Duodenal mucosa (tissue), 2 donors: ENCODE measurements around the gene RNF149.
"Not testable (repeated sequence)": the region's sequence is repeated elsewhere in the genome, so short reads cannot be mapped to it uniquely, and the experiment has no call there.

Experiments
- H3K27ac ChIP-seq: one replicate; pipeline ENCODE4 v1.7.0; 2013; ENCODE audit warnings: low read depth, low read length
- H3K27me3 ChIP-seq, 2 donors: one replicate each; pipeline ENCODE4 v1.7.0; 2013; ENCODE audit warnings: low read length in 2 of 2, control low read depth in 1 of 2; ENCODE audit not compliant: insufficient read depth in 2 of 2, control insufficient read depth in 1 of 2
- H3K36me3 ChIP-seq, 2 donors: one replicate each; pipeline ENCODE4 v1.7.0; 2013; ENCODE audit warnings: low read length in 2 of 2, control low read depth in 1 of 2; ENCODE audit not compliant: insufficient read depth in 2 of 2, control insufficient read depth in 1 of 2
- H3K4me1 ChIP-seq, 2 donors: one replicate each; pipeline ENCODE4 v1.7.0; 2013; ENCODE audit warnings: low read length in 2 of 2, control low read depth in 1 of 2; ENCODE audit not compliant: insufficient read depth in 2 of 2, control insufficient read depth in 1 of 2
- H3K4me3 ChIP-seq, 2 donors: one replicate each; pipeline ENCODE4 v1.7.0; 2013; ENCODE audit warnings: low read length in 2 of 2, low read depth in 1 of 2
- H3K9ac ChIP-seq, 2 donors: one replicate each; pipeline ENCODE4 v1.7.0; 2013; ENCODE audit warnings: low read length in 2 of 2, low read depth in 1 of 2
- H3K9me3 ChIP-seq, 2 donors: one replicate each; pipeline ENCODE4 v1.7.0; 2013; ENCODE audit warnings: low read length in 2 of 2, control low read depth in 1 of 2; ENCODE audit not compliant: control insufficient read depth in 1 of 2

RNF149 gene

GRCh38 chr2:101251844-101252407 lies 56.6 kb downstream of the RNF149 start:
- H3K27me3 ChIP-seq, result no peaks in the 10 kb centered on the region
- H3K36me3 ChIP-seq, result peaks cover 0 to 4% of the 10 kb centered on the region in 2 donors
- peak overlapping the region; percentile 73 to 89 for H3K9ac ChIP-seq
- H3K4me3 ChIP-seq, result peak overlapping the region; percentile 83 to 96
- H3K27ac ChIP-seq, result peak overlapping the region; percentile 68
- peaks cover 21 to 32% of the 10 kb centered on the region in 2 donors for H3K4me1 ChIP-seq
- H3K9me3 ChIP-seq, result no peaks in the 10 kb centered on the region

- H3K36me3 ChIP-seq, H3K9me3 ChIP-seq, H3K4me3 ChIP-seq, H3K27me3 ChIP-seq, H3K9ac ChIP-seq, H3K27ac ChIP-seq: not testable (repeated sequence)
- H3K4me1 ChIP-seq, result peaks cover 18 to 30% of the 10 kb centered on the region in 2 donors
Observed at GRCh38 chr2:101251246-101251781, 57.2 kb downstream of the RNF149 start.

DNA sequence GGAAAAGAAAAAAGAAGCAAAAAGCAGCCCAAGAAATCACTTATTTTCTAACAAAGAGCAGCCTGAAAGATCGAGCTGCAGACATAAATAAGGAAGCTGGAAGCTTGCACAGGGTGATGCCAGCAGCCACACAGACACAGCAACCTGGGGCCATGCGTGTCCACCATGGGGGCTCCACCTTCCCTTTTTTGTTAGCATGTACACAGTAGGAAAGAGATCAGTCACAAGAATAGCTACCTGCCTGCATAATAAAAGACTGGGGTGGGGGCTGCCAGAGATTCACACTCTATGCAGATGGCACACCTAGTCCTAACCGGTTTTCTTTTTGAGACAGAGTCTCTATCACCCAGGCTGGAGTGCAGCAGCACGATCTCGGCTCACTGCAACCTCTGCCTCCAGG lies 58.7 kb downstream of the RNF149 start:
- Histone ChIP-seq H3K9me3 (no peaks in the 10 kb centered on the region), H3K36me3 (no peaks in the 10 kb centered on the region), H3K4me1 (peaks cover 13 to 19% of the 10 kb centered on the region in 2 donors), H3K27me3 (no peaks in the 10 kb centered on the region), H3K4me3 (no peak overlapping the region), H3K27ac (no peak overlapping the region), H3K9ac (no peak overlapping the region)

DNA sequence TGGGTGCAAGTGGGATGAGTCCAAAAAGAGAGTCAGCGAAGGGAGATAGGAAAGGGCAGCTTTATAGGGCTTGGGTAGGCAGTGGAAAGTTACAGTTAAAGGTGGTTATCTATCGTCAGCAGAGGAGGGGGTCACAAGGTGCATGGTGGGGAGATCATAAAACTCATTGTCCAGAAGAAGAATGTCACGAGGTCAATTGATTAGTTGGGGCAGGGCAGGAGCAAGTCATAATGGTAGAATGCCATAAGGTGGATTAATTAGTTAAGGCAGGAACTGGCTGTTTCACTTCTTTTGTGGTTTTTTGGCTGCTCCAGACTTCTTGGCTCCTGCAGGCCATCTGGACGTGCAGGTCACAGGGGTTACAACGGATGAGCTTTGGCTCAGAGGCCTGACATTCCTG lies 59.7 kb downstream of the RNF149 start:
- not testable (repeated sequence) for H3K4me3 ChIP-seq, H3K9ac ChIP-seq, H3K9me3 ChIP-seq, H3K36me3 ChIP-seq, H3K27ac ChIP-seq, H3K27me3 ChIP-seq, H3K4me1 ChIP-seq

GRCh38 chr2:101245468-101245867 lies 63.0 kb downstream of the RNF149 start:
- H3K36me3 ChIP-seq, H3K27ac ChIP-seq, H3K9ac ChIP-seq, H3K4me1 ChIP-seq, H3K4me3 ChIP-seq, H3K9me3 ChIP-seq, H3K27me3 ChIP-seq: not testable (repeated sequence)

GRCh38 chr2:101244899-101245298 lies 63.6 kb downstream of the RNF149 start:
- H3K9ac ChIP-seq, H3K4me3 ChIP-seq, H3K27me3 ChIP-seq, H3K36me3 ChIP-seq, H3K9me3 ChIP-seq, H3K4me1 ChIP-seq, H3K27ac ChIP-seq: not testable (repeated sequence)

GRCh38 chr2:101244373-101244772 lies 64.1 kb downstream of the RNF149 start:
- not testable (repeated sequence) for H3K4me1 ChIP-seq, H3K9me3 ChIP-seq, H3K27ac ChIP-seq, H3K9ac ChIP-seq, H3K36me3 ChIP-seq, H3K27me3 ChIP-seq, H3K4me3 ChIP-seq

GRCh38 chr2:101241158-101241557 lies 67.3 kb downstream of the RNF149 start:
- Histone ChIP-seq H3K27me3 (no peaks in the 10 kb centered on the region), H3K4me1 (peaks cover 5 to 7% of the 10 kb centered on the region in 2 donors), H3K36me3 (no peaks in the 10 kb centered on the region), H3K9me3 (no peaks in the 10 kb centered on the region), H3K4me3 (no peak overlapping the region), H3K9ac (no peak overlapping the region), H3K27ac (no peak overlapping the region)

DNA sequence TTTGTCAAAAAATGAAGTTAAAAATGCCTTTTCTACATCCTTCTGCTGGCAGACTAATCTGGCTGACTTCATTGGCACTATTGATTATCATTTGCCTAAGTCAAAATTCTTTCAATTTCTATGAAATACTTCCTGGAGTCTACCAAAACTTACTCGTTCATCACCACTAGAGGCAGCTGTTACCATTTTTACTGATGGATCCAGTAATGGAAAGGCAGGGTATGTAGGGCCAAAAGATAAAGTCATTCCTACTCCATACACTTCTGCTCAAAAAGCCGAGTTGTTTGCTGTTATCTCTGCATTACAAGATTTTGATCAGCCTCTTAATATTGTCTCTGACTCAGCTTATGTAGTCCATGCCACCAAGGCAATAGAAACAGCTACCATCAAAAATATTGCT lies 67.8 kb downstream of the RNF149 start:
- H3K4me3 ChIP-seq, H3K4me1 ChIP-seq, H3K9me3 ChIP-seq, H3K9ac ChIP-seq, H3K27ac ChIP-seq, H3K27me3 ChIP-seq, H3K36me3 ChIP-seq: not testable (repeated sequence)

GRCh38 chr2:101239760-101240118 lies 68.8 kb downstream of the RNF149 start:
- H3K9ac ChIP-seq, H3K36me3 ChIP-seq, H3K9me3 ChIP-seq, H3K27me3 ChIP-seq, H3K4me1 ChIP-seq: not testable (repeated sequence)
- Histone ChIP-seq H3K27ac (peak overlapping the region; percentile 77), H3K4me3 (peak overlapping the region; percentile 3 to 21)
